ENCODE data around the gene APOH. TPM values are rescaled to one million over a fixed set of nuclear protein-coding genes. Genes with fewer than 3 reads are reported as not detected.

The APOH gene
- polyA plus RNA-seq, 1 of the 3 experiments (the other 2 are of a cell fraction): not detected

DNA sequence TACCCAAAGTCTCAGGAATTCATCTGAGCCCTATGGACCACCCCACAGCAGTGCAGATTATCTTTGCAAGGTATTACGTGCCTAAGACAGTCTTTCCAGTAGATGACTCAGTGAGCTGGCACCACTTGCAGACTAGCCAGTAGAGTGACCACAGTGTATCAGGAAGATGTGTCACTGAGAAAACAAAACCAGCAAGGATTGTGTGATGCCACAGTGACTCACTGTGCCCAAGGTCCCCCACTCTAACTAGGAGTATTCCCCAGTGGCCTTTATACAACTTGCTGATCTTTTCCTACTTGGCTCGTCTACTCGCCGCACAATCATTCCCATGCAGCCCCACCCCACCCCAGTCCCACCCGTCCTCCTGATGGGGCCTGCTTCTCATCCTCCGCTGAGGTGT, 46.4 kb upstream of the APOH start (continued):
- TF ChIP-seq NRF1 (IDR thresholded peaks at IDR 0.05; ENCODE audit: low read depth, low read length): no peak
- TF ChIP-seq MEF2A (IDR thresholded peaks at IDR 0.05; ENCODE audit: borderline replicate concordance, low read depth): peak; percentile 53; the same call in 1 of the 2 replicates
- TF ChIP-seq, protein P1, sequence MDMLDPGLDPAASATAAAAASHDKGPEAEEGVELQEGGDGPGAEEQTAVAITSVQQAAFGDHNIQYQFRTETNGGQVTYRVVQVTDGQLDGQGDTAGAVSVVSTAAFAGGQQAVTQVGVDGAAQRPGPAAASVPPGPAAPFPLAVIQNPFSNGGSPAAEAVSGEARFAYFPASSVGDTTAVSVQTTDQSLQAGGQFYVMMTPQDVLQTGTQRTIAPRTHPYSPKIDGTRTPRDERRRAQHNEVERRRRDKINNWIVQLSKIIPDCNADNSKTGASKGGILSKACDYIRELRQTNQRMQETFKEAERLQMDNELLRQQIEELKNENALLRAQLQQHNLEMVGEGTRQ (IDR thresholded peaks at IDR 0.05; ENCODE audit: borderline replicate concordance, low read depth, low read length): no peak
- TF ChIP-seq RFX5 (IDR thresholded peaks at IDR 0.05; ENCODE audit: low read length): no peak
- peak; percentile 84; the same call in 1 of the 2 replicates for TF ChIP-seq RXRA (IDR thresholded peaks at IDR 0.05; ENCODE audit: borderline replicate concordance, low read depth)
- TF ChIP-seq, protein P2, sequence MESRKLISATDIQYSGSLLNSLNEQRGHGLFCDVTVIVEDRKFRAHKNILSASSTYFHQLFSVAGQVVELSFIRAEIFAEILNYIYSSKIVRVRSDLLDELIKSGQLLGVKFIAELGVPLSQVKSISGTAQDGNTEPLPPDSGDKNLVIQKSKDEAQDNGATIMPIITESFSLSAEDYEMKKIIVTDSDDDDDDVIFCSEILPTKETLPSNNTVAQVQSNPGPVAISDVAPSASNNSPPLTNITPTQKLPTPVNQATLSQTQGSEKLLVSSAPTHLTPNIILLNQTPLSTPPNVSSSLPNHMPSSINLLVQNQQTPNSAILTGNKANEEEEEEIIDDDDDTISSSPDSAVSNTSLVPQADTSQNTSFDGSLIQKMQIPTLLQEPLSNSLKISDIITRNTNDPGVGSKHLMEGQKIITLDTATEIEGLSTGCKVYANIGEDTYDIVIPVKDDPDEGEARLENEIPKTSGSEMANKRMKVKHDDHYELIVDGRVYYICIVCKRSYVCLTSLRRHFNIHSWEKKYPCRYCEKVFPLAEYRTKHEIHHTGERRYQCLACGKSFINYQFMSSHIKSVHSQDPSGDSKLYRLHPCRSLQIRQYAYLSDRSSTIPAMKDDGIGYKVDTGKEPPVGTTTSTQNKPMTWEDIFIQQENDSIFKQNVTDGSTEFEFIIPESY (IDR thresholded peaks at IDR 0.05; ENCODE audit: borderline replicate concordance, low read depth): 0 out of 2 replicates have a peak, but pooled peaks have one; percentile 62

- Histone ChIP-seq H3K36me3 (replicated peaks in 1 of 2; ENCODE audit: control insufficient read depth in 1 of 2, insufficient read depth in 2 of 2, low read length in 1 of 2) (no peaks in the 10 kb centered on the region), H4K20me1 (ENCODE audit: insufficient read depth) (no peaks in the 10 kb centered on the region), H3K27me3 (ENCODE audit: insufficient read depth) (no peaks in the 10 kb centered on the region), H3K4me1 (ENCODE audit: control insufficient read depth in 1 of 2, insufficient read depth in 2 of 2, low read depth in 1 of 2, low read length in 1 of 2) (peaks cover 3 to 37% of the 10 kb centered on the region in 2 experiments; a peak in 3 of 4 replicates), H3K9ac (no peak overlapping the region; the same call in 1 of the 2 replicates), H2AFZ (ENCODE audit: low read depth) (no peak overlapping the region), H3K4me3 (ENCODE audit: low read depth in 2 of 2, low read length in 1 of 2) (no peak overlapping the region), H3K27ac (ENCODE audit: low read depth in 2 of 2, low read length in 1 of 2) (peak overlapping the region; percentile 39 to 85; a peak in 3 of 4 replicates), H3K4me2 (peak overlapping the region; percentile 73), H3K9me2 (no peaks in the 10 kb centered on the region), H3K79me2 (ENCODE audit: insufficient read depth) (peaks cover 6% of the 10 kb centered on the region; the same call in 1 of the 2 replicates), H3F3A (replicated peaks; ENCODE audit: insufficient read depth) (peaks cover 53% of the 10 kb centered on the region), H3K9me3 (no peaks in the 10 kb centered on the region)
- ChIA-PET CTCF (interaction anchor here (0.6 to 1.5 kb wide), 5 partner anchors 19 to 400 kb away, joined by 3 read pairs; no protein-coding TSS in a partner anchor), POLR2A (no interaction called here)
- TF ChIP-seq RFX5 (IDR thresholded peaks at IDR 0.05; ENCODE audit: low read length) (no peak), EP300 (IDR thresholded peaks at IDR 0.05; ENCODE audit: borderline replicate concordance in 1 of 2, low read depth in 1 of 2, low read length in 1 of 2) (no peak), FOSL2 (IDR thresholded peaks at IDR 0.05; ENCODE audit: borderline replicate concordance, low read depth) (no peak)
- TF ChIP-seq, protein P3, sequence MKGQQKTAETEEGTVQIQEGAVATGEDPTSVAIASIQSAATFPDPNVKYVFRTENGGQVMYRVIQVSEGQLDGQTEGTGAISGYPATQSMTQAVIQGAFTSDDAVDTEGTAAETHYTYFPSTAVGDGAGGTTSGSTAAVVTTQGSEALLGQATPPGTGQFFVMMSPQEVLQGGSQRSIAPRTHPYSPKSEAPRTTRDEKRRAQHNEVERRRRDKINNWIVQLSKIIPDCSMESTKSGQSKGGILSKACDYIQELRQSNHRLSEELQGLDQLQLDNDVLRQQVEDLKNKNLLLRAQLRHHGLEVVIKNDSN (IDR thresholded peaks at IDR 0.05; ENCODE audit: borderline replicate concordance, low read depth): no peak
- no peak for DNase-seq
Measured at GRCh38 chr17:66273586-66273848, 44.3 kb upstream of the APOH start.

Measured in SK-N-SH (cell line).